ENCODE results near the gene ZBTB7C.
A peak's percentile ranks its signal among the peaks of the same experiment; 100 is the strongest.
"Not testable (repeated sequence)": the region's sequence is repeated elsewhere in the genome, so short reads cannot be mapped to it uniquely, and the experiment has no call there.

Gene ZBTB7C

DNA sequence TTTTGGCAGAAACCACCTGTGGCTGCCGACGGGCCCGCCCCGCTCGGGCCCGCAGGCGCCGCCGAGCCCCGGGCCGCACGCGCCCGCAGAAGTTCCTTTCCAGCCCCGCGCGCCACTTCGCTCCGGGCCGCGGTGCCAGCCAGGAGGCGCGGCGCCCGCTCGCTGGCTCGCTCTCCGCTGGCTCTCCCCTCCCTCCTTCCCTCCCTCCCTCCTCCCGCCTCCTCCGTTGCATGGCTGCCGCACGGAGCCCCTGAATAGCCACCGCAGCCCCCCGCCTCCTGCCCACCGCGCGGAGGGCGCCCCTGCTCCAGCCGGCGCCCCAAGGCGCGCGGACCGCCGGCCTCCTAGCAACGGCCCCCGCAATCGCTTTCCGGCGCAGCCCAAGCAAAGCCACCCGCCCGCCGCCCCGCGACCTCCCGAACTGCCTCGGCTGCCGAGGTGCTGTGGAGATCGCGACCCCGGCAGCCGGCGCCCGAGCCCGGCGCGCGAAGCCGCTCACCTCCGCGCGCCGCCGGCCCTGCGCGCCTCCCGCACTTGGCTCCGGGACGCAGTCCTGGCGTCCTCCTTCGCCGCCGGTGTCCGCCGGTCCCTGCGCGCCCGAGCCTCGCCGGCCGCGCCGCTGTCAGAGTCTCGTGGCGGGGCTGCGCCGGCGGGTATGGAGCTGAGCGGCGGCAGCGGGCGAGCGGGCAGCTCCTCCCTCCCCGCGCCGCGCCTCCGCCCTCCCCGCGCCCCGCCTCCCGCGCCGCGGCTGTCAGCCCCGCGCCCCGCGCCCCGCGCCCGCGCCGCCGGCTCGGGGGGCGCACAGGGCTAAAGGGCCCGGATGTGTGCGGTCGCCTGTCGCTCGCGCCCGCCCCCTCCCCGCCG is at the start of gene ZBTB7C:
Gene ZBTB7C, minus strand, starts transcription at position 657 of the 864 bp plus-strand sequence.
- no peak for DNase-seq (ENCODE audit: low read depth, low spot score)
- H3K27ac ChIP-seq: no peak within 1 kb of the TSS

GRCh38 chr18:48456838-48457237 is 47.7 kb upstream of the ZBTB7C start:
- no peak for DNase-seq (ENCODE audit: low read depth, low spot score)
- peak overlapping the region; percentile 91 for H3K27ac ChIP-seq

DNA sequence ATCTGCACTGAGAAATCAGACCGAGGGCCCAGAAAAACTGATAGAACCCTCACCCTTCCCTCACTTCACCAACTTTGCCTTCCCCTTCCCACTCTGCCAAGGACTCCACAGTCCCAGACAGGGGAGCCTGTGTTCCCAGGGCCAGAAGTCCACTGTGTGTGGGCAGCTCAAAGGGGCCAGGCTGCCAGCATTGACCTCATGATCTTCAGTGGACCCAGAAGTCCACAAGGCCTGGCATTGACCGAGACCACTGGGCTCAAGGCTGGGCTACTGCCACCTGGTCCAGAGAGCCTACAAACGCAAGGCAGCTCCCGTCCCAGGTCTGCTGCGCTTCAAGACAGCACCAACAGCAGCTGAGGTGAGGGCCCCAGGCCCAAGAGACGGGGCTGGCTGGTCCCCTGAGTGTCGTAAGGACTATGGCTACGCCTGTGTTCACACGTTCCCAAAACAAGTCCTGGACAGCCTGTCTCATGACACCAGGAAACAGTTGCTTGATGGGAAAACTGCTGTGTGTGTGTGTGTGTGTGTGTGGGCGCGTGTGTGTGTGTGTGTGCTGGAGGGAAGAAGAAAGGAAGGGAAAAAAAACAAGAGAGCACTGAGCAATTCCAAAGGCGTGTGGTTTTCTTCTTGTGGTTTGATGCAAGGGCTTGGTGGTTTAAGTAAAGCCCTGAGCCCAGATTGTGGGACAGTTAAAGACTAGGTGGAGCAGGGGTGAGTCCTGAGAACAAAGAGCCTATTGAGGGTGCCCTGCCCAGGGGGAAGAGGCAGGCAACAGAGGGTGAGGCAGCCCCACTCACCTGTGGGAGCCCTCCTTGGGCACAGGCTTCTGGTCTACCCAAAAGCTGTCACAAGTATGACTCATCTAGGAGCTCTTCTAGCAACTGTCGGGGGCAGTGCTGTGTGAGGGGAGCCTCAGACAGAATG is 46.6 kb upstream of the ZBTB7C start:
- DNase-seq (ENCODE audit: low read depth, low spot score): peak; percentile 99

DNA sequence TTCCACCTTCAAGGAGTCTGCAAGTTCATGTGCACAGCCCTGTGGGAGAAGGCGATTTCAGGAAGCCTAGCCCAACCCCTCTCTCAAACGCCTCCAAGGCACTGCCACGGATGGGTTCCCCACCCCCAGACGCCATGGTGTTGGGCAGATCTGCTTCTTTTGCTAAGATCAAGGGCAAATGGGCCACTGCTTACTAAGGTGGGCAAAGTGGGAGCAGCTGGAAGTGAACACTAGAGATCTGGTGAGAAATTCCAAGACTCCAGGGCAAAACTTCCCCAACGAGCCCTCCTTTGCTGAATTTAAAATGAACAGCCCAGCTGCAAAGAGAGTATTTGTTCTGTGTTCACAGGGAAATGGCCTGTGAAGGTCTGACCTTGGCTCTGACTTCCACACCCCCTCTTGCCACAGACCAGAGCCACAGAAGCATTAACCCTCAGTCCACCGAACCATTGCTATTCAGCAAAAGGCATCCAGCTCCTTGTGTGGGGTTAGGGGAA is 45.1 kb upstream of the ZBTB7C start:
- no peak for DNase-seq (ENCODE audit: low read depth, low spot score)
- H3K27ac ChIP-seq: peak overlapping the region; percentile 91

More for the DNA sequence above, 46.6 kb upstream of the ZBTB7C start:
- peak overlapping the region; percentile 91 for H3K27ac ChIP-seq

DNA sequence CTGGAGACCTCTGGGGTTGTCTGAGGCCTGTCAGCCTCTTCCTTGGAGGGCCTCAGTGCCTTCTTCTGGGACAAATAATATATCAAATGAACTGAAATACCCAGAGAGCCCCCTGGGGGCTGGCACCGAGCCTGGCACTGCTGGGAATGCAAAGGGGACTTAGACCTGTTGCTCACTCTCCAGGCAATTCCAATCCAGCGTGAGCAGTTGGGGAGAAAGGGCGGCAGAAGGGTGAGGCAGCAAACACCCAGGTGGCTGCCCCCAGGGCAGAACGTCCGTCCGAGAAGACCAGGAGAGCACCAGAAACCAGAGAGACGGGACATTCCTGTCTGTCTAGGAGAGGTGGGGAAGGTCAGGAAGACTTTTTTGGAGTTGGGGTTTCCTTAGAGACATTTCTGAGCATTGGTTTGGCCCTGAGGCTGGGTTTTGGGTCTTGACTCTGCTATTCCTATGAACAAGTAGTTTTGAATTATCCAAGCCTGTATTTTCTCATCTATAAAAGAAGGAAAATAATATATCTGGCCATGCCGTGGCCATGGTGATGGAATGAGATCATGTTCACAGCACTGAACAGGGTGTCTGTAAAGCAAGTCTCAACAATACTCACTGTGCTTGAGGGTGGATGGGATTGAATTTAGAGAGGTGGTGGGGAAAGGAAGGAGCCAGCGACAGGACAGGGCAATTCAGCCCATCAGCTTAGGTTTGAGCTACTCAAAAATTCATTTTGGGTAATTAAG is 44.3 kb upstream of the ZBTB7C start:
- H3K27ac ChIP-seq: peak overlapping the region; percentile 91

DNA sequence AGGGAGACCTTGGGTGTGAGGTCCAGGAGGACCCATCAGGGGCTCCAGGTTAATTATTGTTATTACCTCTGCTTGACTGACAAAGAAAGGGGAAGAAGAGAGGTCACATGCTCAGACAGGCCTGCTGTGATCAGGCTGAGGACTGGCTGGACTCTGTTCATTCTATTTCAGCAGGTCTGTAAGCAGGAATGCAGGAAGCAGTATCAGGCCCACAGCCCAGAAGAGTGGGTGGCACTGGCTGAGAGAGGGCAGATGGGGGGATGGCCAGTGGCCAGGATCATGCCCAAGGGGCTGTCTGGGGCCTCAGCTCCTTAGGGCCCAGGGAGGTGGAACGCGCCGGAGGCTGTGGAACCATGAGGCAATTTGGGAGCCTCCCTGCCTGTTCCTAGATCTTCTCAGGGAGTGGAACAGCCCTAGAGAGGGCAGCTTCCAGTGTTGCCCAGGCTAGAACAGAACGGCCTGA is 43.7 kb upstream of the ZBTB7C start:
- DNase-seq (ENCODE audit: low read depth, low spot score): no peak
- H3K27ac ChIP-seq: peak overlapping the region; percentile 91

More for the DNA sequence above, 44.3 kb upstream of the ZBTB7C start:
- DNase-seq (ENCODE audit: low read depth, low spot score): peak; percentile 45

DNA sequence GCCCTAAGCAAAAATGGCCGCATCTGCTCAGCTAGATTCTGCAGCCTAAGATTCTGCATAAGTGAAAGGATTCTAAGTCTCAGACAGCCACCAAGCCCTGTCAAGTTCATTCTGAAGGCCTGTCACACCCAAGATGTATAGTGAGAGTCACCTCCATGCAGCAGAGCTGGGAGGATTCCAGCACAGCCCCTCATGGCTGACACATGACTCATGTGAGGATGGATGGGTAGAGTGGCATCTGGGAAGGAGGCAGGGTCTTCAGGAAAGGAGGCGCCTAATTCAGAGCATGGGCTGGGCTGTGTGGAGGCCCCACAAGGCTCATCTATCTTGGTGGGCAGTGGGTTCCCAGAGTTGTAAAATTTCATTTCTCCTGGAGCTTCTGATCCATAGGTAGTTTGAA is 41.5 kb upstream of the ZBTB7C start:
- H3K27ac ChIP-seq: no peak overlapping the region
- DNase-seq (ENCODE audit: low read depth, low spot score): no peak

DNA sequence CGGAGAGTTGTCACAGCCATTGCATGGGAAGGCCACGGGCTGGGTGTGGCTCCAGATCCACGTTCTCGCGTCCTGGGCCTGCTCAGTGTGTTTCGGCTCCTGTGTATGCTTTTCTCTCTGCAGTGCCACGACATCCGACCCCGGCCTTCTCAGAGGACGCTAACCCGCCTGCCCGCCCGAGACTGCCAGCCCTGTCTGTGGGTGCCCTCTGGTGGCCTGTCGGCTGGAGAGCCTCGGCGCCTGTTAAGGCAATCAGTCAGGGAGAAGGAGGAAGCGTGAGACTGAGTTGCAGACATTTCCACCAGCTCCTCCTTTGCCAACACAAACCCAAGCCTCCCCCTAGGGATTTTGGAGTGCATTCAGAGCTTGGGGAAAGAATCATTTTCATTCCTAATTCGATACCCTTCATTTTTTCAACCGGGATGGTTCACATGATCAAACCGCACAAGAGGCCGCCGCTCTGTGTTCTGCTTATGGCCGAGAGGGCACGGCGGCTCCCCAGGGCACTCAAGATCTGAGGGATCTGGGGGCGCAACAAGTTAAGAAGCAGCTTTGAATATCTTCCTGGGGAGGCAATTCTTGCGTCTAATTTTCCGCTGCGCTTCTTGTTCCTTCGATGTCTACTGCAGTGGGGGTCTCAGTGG is 37.5 kb upstream of the ZBTB7C start:
- DNase-seq (ENCODE audit: low read depth, low spot score): no peak
- no peak overlapping the region for H3K27ac ChIP-seq

DNA sequence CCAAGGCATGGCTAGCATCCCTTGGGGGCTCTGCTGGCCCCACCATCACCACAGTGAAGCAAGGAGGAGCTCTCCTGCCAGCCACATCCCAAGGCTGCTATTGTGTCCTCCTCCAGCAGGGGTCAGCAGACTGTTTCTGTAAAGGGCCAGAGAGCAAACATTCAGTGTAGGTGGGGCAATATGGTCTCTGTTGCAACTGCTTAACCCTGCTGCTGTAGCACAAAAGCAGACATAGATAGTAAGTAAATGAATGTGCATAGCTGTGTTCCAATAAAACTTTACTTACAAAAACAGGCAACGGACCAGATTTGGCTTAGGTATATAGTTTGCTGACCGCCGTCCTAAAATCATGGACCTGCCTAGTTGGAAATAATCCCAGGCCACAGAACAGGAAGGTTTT is 36.4 kb upstream of the ZBTB7C start:
- DNase-seq (ENCODE audit: low read depth, low spot score): no peak
- no peak overlapping the region for H3K27ac ChIP-seq

DNA sequence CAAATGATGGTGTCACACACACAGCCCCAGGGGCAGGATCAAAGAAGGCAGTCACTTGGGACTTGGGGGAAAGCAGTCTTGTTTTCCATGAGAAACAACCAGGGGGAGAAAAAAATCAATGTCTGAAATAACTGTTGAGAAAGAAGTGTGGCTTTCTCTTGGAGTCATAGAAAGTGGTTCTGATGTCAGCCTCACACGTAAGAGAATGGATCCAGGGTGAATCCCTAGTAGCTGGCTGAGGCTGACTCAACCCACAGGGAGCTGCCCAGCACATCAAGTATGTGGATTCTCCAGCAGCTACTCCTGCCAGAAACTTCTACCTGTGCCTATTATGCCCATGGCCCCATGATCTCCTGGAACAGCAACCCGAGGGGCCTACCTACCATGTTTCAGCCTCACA is 33.6 kb upstream of the ZBTB7C start:
- DNase-seq (ENCODE audit: low read depth, low spot score): no peak
- no peak overlapping the region for H3K27ac ChIP-seq

- H3K27ac ChIP-seq: no peak overlapping the region
- no peak for DNase-seq (ENCODE audit: low read depth, low spot score)
Measured at GRCh38 chr18:48441405-48441881, 32.3 kb upstream of the ZBTB7C start.

GRCh38 chr18:48440924-48441323 is 31.7 kb upstream of the ZBTB7C start:
- no peak overlapping the region for H3K27ac ChIP-seq
- no peak for DNase-seq (ENCODE audit: low read depth, low spot score)

- DNase-seq (ENCODE audit: low read depth, low spot score): no peak
- H3K27ac ChIP-seq: no peak overlapping the region
Measured at GRCh38 chr18:48436907-48437306, 27.7 kb upstream of the ZBTB7C start.

DNA sequence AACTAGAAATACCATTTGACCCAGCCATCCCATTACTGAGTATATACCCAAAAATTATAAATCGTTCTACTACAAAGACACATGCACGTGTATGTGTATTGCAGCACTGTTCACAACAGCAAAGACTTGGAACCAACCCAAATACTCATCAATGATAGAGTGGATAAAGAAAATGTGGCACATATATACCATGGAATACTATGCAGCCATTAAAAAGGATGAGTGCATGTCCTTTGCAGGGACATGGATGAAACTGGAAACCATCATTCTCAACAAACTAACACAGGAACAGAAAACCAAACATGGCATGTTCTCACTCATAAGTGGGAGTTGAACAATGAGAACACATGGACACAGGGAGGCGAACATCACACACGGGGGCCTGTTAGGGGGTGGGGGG is 25.2 kb upstream of the ZBTB7C start:
- H3K27ac ChIP-seq; DNase-seq (ENCODE audit: low read depth, low spot score): not testable (repeated sequence)

- no peak overlapping the region for H3K27ac ChIP-seq
- no peak for DNase-seq (ENCODE audit: low read depth, low spot score)
Measured at GRCh38 chr18:48433541-48433940, 24.4 kb upstream of the ZBTB7C start.

GRCh38 chr18:48430150-48430549 is 21.0 kb upstream of the ZBTB7C start:
- no peak for DNase-seq (ENCODE audit: low read depth, low spot score)

GRCh38 chr18:48428475-48429177 is 19.4 kb upstream of the ZBTB7C start:
- DNase-seq (ENCODE audit: low read depth, low spot score): no peak
- no peak overlapping the region for H3K27ac ChIP-seq

More at GRCh38 chr18:48430150-48430549, 21.0 kb upstream of the ZBTB7C start:
- H3K27ac ChIP-seq: no peak overlapping the region

- DNase-seq (ENCODE audit: low read depth, low spot score): no peak
- H3K27ac ChIP-seq: no peak overlapping the region
Measured at GRCh38 chr18:48422947-48423378, 13.8 kb upstream of the ZBTB7C start.
